B cell (primary cell): ENCODE data around the gene S1PR2. TPM values are rescaled to one million over a fixed set of nuclear protein-coding genes. Genes with fewer than 3 reads are reported as not detected.
"Not testable (repeated sequence)": the region's sequence is repeated elsewhere in the genome, so short reads cannot be mapped to it uniquely, and the experiment has no call there.

Source experiments
- ATAC-seq: fragments of 200-7000 bp; cut with Tn5 transposase; one replicate; pipeline ENCODE4 v1.10.0; 2021; ENCODE audit warnings: low read depth, mild to moderate bottlenecking, moderate number of reproducible peaks, moderate library complexity
- CTCF ChIA-PET: fragments of 350-600 bp; sonication (Branson Sonifier 250); formaldehyde crosslinking; loops from one replicate; lab custom pipeline; 2021; ENCODE audit warnings: antibody characterized with exemption, inconsistent platforms; lab: Charles Lee
- POLR2A ChIA-PET: fragments of 350-600 bp; sonication (Branson Sonifier 250); formaldehyde crosslinking; loops from one replicate; lab custom pipeline; 2021; ENCODE audit warnings: antibody characterized with exemption; lab: Charles Lee
- DNase-seq: peaks from one replicate; pipeline ENCODE4 v3.0.0; 2013
- H2AFZ ChIP-seq: 2 replicates; pipeline ENCODE4 v1.6.1; 2012; ENCODE audit warnings: mild to moderate bottlenecking, low read depth, low read length; ENCODE audit not compliant: insufficient read depth, poor library complexity, severe bottlenecking
- H3K27ac ChIP-seq, 2 donors: 1 replicate in 1 of 2; 2 replicates in 1 of 2; pipeline ENCODE4 v1.5.1; 2012 to 2013; ENCODE audit warnings: low read length in 2 of 2, mild to moderate bottlenecking in 2 of 2, moderate library complexity in 1 of 2
- H3K27me3 ChIP-seq, 4 experiments: fragments of 200-600 bp in 1 of 4; sonication (generic) in 1 of 4; replicated peaks in 1 of 4; 1 replicate in 2 of 4; 2 replicates in 2 of 4; pipeline versions ENCODE4 v1.6.1 to v1.7.0; 2013 to 2016; ENCODE audit warnings: low read length in 3 of 4, mild to moderate bottlenecking in 2 of 4, mixed read lengths in 1 of 4, moderate library complexity in 1 of 4; ENCODE audit not compliant: insufficient read depth in 4 of 4, control insufficient read depth in 3 of 4; ENCODE audit errors: control extremely low read depth in 1 of 4
- H3K36me3 ChIP-seq, 2 experiments: replicated peaks in 1 of 2; 1 replicate in 1 of 2; 2 replicates in 1 of 2; pipeline versions ENCODE4 v1.6.1 to v1.7.1; 2013; ENCODE audit warnings: low read length in 1 of 2; ENCODE audit not compliant: insufficient read depth in 2 of 2, control insufficient read depth in 1 of 2; ENCODE audit errors: control extremely low read depth in 1 of 2, extremely low read depth in 1 of 2
- H3K4me1 ChIP-seq, 2 donors: fragments of 200-600 bp in 1 of 2; sonication (generic) in 1 of 2; 1 replicate in 1 of 2; 2 replicates in 1 of 2; pipeline versions ENCODE4 v1.5.1 to v1.6.1; 2013 to 2017; ENCODE audit warnings: low read length in 2 of 2; ENCODE audit not compliant: control insufficient read depth in 2 of 2, insufficient read depth in 2 of 2
- H3K4me2 ChIP-seq: replicated peaks from 2 replicates; pipeline ENCODE3; 2012; ENCODE audit warnings: mild to moderate bottlenecking, low read depth, low read length; ENCODE audit not compliant: poor library complexity, severe bottlenecking
- H3K4me3 ChIP-seq, 5 experiments: fragments of 200-600 bp in 1 of 5; sonication (generic) in 1 of 5; 1 replicate in 3 of 5; 2 replicates in 2 of 5; pipeline versions ENCODE4 v1.5.1 to v1.7.0; 2011 to 2016; ENCODE audit warnings: low read length in 4 of 5, mild to moderate bottlenecking in 4 of 5, low read depth in 2 of 5, control low read depth in 1 of 5, moderate library complexity in 1 of 5; ENCODE audit not compliant: insufficient read depth in 1 of 5; ENCODE audit errors: control extremely low read depth in 1 of 5, extremely low read depth in 1 of 5
- H3K79me2 ChIP-seq: fragments of 200-600 bp; sonication (generic); one replicate; pipeline ENCODE4 v1.6.0; 2016; ENCODE audit warnings: low read length; ENCODE audit not compliant: control insufficient read depth, insufficient read depth
- H3K9ac ChIP-seq: fragments of 200-600 bp; sonication (generic); 2 replicates; pipeline ENCODE4 v1.6.1; 2017; ENCODE audit warnings: mild to moderate bottlenecking, low read length, moderate library complexity
- H3K9me3 ChIP-seq, 3 donors: one replicate each; pipeline versions ENCODE4 v1.6.1 to v1.7.1; 2013; ENCODE audit warnings: low read length in 2 of 3; ENCODE audit not compliant: control insufficient read depth in 2 of 3, insufficient read depth in 1 of 3; ENCODE audit errors: control extremely low read depth in 1 of 3
- H4K20me1 ChIP-seq: 2 replicates; pipeline ENCODE4 v1.6.0; 2012; ENCODE audit warnings: mild to moderate bottlenecking, low read length; ENCODE audit not compliant: insufficient read depth, control insufficient read depth, poor library complexity, severe bottlenecking
- H3K27ac Mint-ChIP-seq: one replicate; pipeline ENCODE4 v1.8.0; 2021; ENCODE audit warnings: mixed read lengths
- H3K27me3 Mint-ChIP-seq: one replicate; pipeline ENCODE4 v1.8.0; 2021; ENCODE audit warnings: mixed read lengths
- H3K4me1 Mint-ChIP-seq: one replicate; pipeline ENCODE4 v1.8.0; 2021; ENCODE audit warnings: mixed read lengths
- H3K4me3 Mint-ChIP-seq: one replicate; pipeline ENCODE4 v1.8.0; 2021; ENCODE audit warnings: mixed read lengths
- H3K9me3 Mint-ChIP-seq: one replicate; pipeline ENCODE4 v1.8.0; 2022; ENCODE audit warnings: mixed read lengths; ENCODE audit not compliant: insufficient read depth
- EZH2 ChIP-seq: IDR thresholded peaks from 2 replicates; pipeline ENCODE4 v1.6.1; 2012; ENCODE audit warnings: borderline replicate concordance, low read depth, mild to moderate bottlenecking, moderate library complexity, low read length; ENCODE audit not compliant: insufficient read depth, poor library complexity, severe bottlenecking
- WGBS: methylation state at CpG from one replicate; pipeline ENCODE4 v1.1.5; 2013; ENCODE audit warnings: missing lambda C conversion rate; ENCODE audit not compliant: insufficient coverage; 5-methylcytosine and 5-hydroxymethylcytosine counted together
- intact Hi-C: fragments of 100-400 bp; cut with micrococcal nuclease; formaldehyde crosslinking; loops from one replicate; pipeline ENCODE4 v1.10.0; 2022
- polyA plus RNA-seq: library from polyadenylated mRNA; depleted of rRNA; stranded (reverse); fragments of >200 nt; gene quantifications from 2 replicates; pipeline ENCODE4 v1.2.3, GENCODE V29; 2012
- total RNA-seq, 2 donors: library from RNA; stranded (reverse); fragments of 120-200 nt in 1 of 2; gene quantifications; 1 replicate in 1 of 2; 2 replicates in 1 of 2; pipeline versions ENCODE4 v1.2.3 to v1.2.4, GENCODE V29; 2013 to 2022
- TF ChIP-seq, protein P1 (sequence below): fragments of 200-600 bp; IDR thresholded peaks from one replicate; pipeline ENCODE4 v1.8.0; 2022; ENCODE audit warnings: antibody characterized with exemption, mild to moderate bottlenecking

Gene S1PR2
- total and polyA plus RNA-seq, 2 donors (not counting 1 experiment from before 2014, with no cell fraction given) = 1.8 to 4.4 TPM

DNA sequence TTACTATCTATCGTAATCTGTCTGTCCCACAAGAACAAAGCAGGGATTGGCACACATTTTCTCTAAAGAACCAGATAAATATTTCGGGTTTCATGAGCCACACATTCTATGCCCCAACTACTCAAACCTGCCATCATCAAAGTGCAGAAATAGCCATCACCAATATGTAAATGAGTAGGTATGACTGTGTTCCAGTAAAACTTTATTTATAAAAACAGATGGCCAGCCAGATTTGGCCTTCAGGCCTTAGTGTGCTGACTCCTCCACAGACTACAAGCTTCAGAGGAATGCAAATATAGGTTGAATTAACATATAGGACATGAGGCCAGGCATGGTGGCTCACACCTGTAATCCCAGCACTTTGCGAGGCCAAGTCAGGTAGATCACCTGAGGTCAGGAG, 27.4 kb downstream of the S1PR2 start:
- Histone ChIP-seq H3K4me2 (no peak overlapping the region), H3K9me3 (peaks cover 0 to 8% (median 0%) of the 10 kb centered on the region in 3 donors), H3K27ac (no peak overlapping the region), H2AFZ (no peak overlapping the region), H3K79me2 (no peaks in the 10 kb centered on the region), H3K27me3 (no peaks in the 10 kb centered on the region), H3K4me3 (no peak overlapping the region), H3K36me3 (no peaks in the 10 kb centered on the region), H3K4me1 (no peaks in the 10 kb centered on the region), H3K9ac (no peak overlapping the region), H4K20me1 (no peaks in the 10 kb centered on the region)
- Mint-ChIP-seq H3K4me3 (no peak overlapping the region), H3K4me1 (peaks cover 3% of the 10 kb centered on the region), H3K27me3 (no peaks in the 10 kb centered on the region), H3K27ac (no peak overlapping the region), H3K9me3 (no peaks in the 10 kb centered on the region)
- ChIA-PET POLR2A (interaction anchor here (0.7 kb wide), 1 partner anchor 1010 kb away, joined by 7 read pairs; no protein-coding TSS in a partner anchor), CTCF (interaction anchor here (0.6 kb wide), 1 partner anchor 267 kb away, joined by 3 read pairs; no protein-coding TSS in a partner anchor)
- no peak for TF ChIP-seq EZH2
- TF ChIP-seq, protein P1, sequence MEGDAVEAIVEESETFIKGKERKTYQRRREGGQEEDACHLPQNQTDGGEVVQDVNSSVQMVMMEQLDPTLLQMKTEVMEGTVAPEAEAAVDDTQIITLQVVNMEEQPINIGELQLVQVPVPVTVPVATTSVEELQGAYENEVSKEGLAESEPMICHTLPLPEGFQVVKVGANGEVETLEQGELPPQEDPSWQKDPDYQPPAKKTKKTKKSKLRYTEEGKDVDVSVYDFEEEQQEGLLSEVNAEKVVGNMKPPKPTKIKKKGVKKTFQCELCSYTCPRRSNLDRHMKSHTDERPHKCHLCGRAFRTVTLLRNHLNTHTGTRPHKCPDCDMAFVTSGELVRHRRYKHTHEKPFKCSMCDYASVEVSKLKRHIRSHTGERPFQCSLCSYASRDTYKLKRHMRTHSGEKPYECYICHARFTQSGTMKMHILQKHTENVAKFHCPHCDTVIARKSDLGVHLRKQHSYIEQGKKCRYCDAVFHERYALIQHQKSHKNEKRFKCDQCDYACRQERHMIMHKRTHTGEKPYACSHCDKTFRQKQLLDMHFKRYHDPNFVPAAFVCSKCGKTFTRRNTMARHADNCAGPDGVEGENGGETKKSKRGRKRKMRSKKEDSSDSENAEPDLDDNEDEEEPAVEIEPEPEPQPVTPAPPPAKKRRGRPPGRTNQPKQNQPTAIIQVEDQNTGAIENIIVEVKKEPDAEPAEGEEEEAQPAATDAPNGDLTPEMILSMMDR = no peak
- 73% methylated on average over 2 of the region's 3 CpGs for WGBS
- ATAC-seq (no peak), DNase-seq (no peak)
- intact Hi-C loops = no loop called here

DNA sequence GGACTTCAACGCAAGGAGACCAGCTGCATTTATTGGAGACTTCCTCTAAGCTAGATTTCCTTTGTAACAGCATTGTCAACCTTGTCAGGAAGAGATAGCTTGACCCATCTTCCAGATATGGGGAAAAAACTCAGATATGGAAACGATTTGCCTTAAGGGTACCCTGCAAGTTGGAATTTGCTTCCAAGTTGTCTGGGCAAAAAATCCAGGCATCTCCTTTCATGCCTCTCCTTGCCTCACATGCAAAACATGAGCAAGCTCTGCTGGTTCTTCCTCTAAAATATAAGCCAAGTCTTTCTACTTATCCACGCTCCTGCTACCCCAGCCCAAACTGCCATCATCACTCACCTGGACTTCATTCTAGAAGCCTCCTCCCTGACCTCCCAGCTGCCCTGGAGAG, 30.0 kb downstream of the S1PR2 start:
- Histone ChIP-seq H3K79me2 (no peaks in the 10 kb centered on the region), H3K4me1 (peaks cover 0 to 3% of the 10 kb centered on the region in 2 donors), H2AFZ (no peak overlapping the region), H3K4me3 (no peak overlapping the region), H3K4me2 (no peak overlapping the region), H3K9me3 (peaks cover 0 to 3% (median 0%) of the 10 kb centered on the region in 3 donors), H3K27me3 (no peaks in the 10 kb centered on the region), H3K27ac (no peak overlapping the region), H4K20me1 (no peaks in the 10 kb centered on the region), H3K9ac (no peak overlapping the region), H3K36me3 (no peaks in the 10 kb centered on the region)
- Mint-ChIP-seq H3K27me3 (no peaks in the 10 kb centered on the region), H3K9me3 (no peaks in the 10 kb centered on the region), H3K4me1 (peaks cover 12% of the 10 kb centered on the region), H3K4me3 (no peak overlapping the region), H3K27ac (no peak overlapping the region)
- 73% methylated on average over 2 of the region's 3 CpGs for WGBS
- DNase-seq (no peak), ATAC-seq (no peak)
- POLR2A ChIA-PET = interaction anchor here (0.9 kb wide), 1 partner anchor 30 kb away, joined by 4 read pairs; the partner anchor contains the start of gene S1PR2
- CTCF ChIA-PET = interaction anchor here (0.8 to 1.2 kb wide), 4 partner anchors 49 to 270 kb away, joined by 3 read pairs; no protein-coding TSS in a partner anchor
- TF ChIP-seq EZH2 = no peak
- TF ChIP-seq, protein P1 = no peak
- intact Hi-C loops = no loop called here

DNA sequence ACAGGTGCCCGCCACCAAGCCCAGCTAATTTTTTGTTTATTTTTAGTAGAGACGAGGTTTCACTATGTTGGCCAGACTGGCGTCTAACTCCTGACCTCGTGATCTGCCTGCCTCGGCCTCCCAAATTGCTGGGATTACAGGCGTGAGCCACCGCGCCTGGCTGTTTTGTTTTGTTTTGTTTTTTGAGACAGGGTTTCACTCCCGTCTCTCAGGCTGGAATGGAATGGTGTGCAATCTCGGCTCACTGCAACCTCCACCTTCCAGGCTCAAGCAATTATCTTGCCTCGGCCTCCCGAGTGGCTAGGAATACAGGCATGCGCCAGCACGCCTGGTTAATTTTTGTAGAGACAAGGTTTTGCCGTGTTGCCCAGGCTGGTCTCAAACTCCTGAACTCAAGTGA, 31.0 kb downstream of the S1PR2 start:
- 97% methylated on average over 11 of the region's 15 CpGs for WGBS
- H3K9me3 ChIP-seq, H3K9me3 Mint-ChIP-seq, H3K4me2 ChIP-seq, H3K9ac ChIP-seq, intact Hi-C loops, H3K36me3 ChIP-seq, H3K27ac Mint-ChIP-seq, H3K4me1 ChIP-seq, H3K27me3 Mint-ChIP-seq, DNase-seq, H3K27ac ChIP-seq, H3K4me3 Mint-ChIP-seq, H2AFZ ChIP-seq, H3K4me3 ChIP-seq, H4K20me1 ChIP-seq, H3K79me2 ChIP-seq, POLR2A ChIA-PET, H3K27me3 ChIP-seq, ATAC-seq: not testable (repeated sequence)
- CTCF ChIA-PET = interaction anchor here (4.0 kb wide), 1 partner anchor 50 kb away, joined by 20 read pairs; no protein-coding TSS in a partner anchor
- H3K4me1 Mint-ChIP-seq = peaks cover 14% of the 10 kb centered on the region
